ENCODE data around the gene FARSB. TPM values are rescaled to one million over a fixed set of nuclear protein-coding genes. Genes with fewer than 3 reads are reported as not detected.

Gene FARSB
- polyA plus RNA-seq, 3 donors: 5.8 to 10.9 (median 8.4) TPM

- H3K9me3 Mint-ChIP-seq: peaks cover 0 to 2% (median 0%) of the 10 kb centered on the region in 7 donors
- Histone ChIP-seq H3K4me1 (ENCODE audit: control insufficient read depth in 1 of 2, insufficient read depth in 2 of 2, low read length in 2 of 2) (peaks cover 9 to 13% of the 10 kb centered on the region in 2 donors), H3K36me3 (replicated peaks in 1 of 2; ENCODE audit: control insufficient read depth in 1 of 2, insufficient read depth in 2 of 2, low read length in 2 of 2) (peaks cover 64 to 95% of the 10 kb centered on the region in 2 donors), H3K27me3 (ENCODE audit: control insufficient read depth in 2 of 2, insufficient read depth in 2 of 2, low read length in 2 of 2) (no peaks in the 10 kb centered on the region), H3K79me2 (ENCODE audit: insufficient read depth, low read length) (no peaks in the 10 kb centered on the region), H3K9me3 (replicated peaks in 1 of 2; ENCODE audit: control insufficient read depth in 1 of 2, insufficient read depth in 1 of 2, low read length in 2 of 2) (no peaks in the 10 kb centered on the region), H2AFZ (ENCODE audit: insufficient read depth, low read depth, low read length, poor library complexity, severe bottlenecking) (no peak overlapping the region), H3K27ac (ENCODE audit: low read depth in 1 of 2, low read length in 2 of 2) (no peak overlapping the region), H3K4me2 (replicated peaks; ENCODE audit: extremely low read depth, low read length, poor library complexity, severe bottlenecking) (no peak overlapping the region), H3K4me3 (replicated peaks in 1 of 3; ENCODE audit: low read depth in 2 of 3, low read length in 3 of 3) (no peak overlapping the region), H4K20me1 (ENCODE audit: insufficient read depth, low read length) (no peaks in the 10 kb centered on the region), H3K9ac (ENCODE audit: insufficient read depth, low read length, poor library complexity, severe bottlenecking) (no peak overlapping the region)
- H3K27me3 Mint-ChIP-seq (ENCODE audit: low read depth in 3 of 3): no peaks in the 10 kb centered on the region
- no CpG with 5 or more reads among the region's 5 CpGs for WGBS (ENCODE audit: insufficient coverage)
- peaks cover 66 to 80% of the 10 kb centered on the region in 2 donors for H3K36me3 Mint-ChIP-seq
- intact Hi-C loops (cut with micrococcal nuclease): no loop called here
- no peak overlapping the region for H3K27ac Mint-ChIP-seq
- no peak for DNase-seq
- H3K4me1 Mint-ChIP-seq: peaks cover 8% of the 10 kb centered on the region
- TF ChIP-seq CTCF (IDR thresholded peaks at IDR 0.05): no peak
- no peak overlapping the region for H3K4me3 Mint-ChIP-seq
Observed at GRCh38 chr2:222627764-222628163, 28.1 kb downstream of the FARSB start.

GRCh38 chr2:222623756-222624309 is 32.1 kb downstream of the FARSB start:
- Histone ChIP-seq H3K4me2 (replicated peaks; ENCODE audit: extremely low read depth, low read length, poor library complexity, severe bottlenecking) (peak overlapping the region; percentile 41), H3K9me3 (replicated peaks in 1 of 2; ENCODE audit: control insufficient read depth in 1 of 2, insufficient read depth in 1 of 2, low read length in 2 of 2) (no peaks in the 10 kb centered on the region), H3K27ac (ENCODE audit: low read depth in 1 of 2, low read length in 2 of 2) (peak overlapping the region; percentile 36 to 87), H2AFZ (ENCODE audit: insufficient read depth, low read depth, low read length, poor library complexity, severe bottlenecking) (peak overlapping the region; percentile 30), H3K36me3 (replicated peaks in 1 of 2; ENCODE audit: control insufficient read depth in 1 of 2, insufficient read depth in 2 of 2, low read length in 2 of 2) (peaks cover 27 to 67% of the 10 kb centered on the region in 2 donors), H3K27me3 (ENCODE audit: control insufficient read depth in 2 of 2, insufficient read depth in 2 of 2, low read length in 2 of 2) (no peaks in the 10 kb centered on the region), H3K4me1 (ENCODE audit: control insufficient read depth in 1 of 2, insufficient read depth in 2 of 2, low read length in 2 of 2) (peaks cover 39 to 43% of the 10 kb centered on the region in 2 donors), H4K20me1 (ENCODE audit: insufficient read depth, low read length) (no peaks in the 10 kb centered on the region), H3K9ac (ENCODE audit: insufficient read depth, low read length, poor library complexity, severe bottlenecking) (peak overlapping the region; percentile 36), H3K4me3 (replicated peaks in 1 of 3; ENCODE audit: low read depth in 2 of 3, low read length in 3 of 3) (no peak overlapping the region), H3K79me2 (ENCODE audit: insufficient read depth, low read length) (no peaks in the 10 kb centered on the region)
- Mint-ChIP-seq H3K27me3 (ENCODE audit: low read depth in 3 of 3) (no peaks in the 10 kb centered on the region), H3K4me3 (no peak overlapping the region), H3K36me3 (peaks cover 50 to 62% of the 10 kb centered on the region in 2 donors), H3K9me3 (peaks cover 0 to 3% (median 0%) of the 10 kb centered on the region in 7 donors), H3K27ac (peak overlapping the region; percentile 81 to 94 (median 89)), H3K4me1 (peaks cover 34% of the 10 kb centered on the region)
- no peak for TF ChIP-seq CTCF (IDR thresholded peaks at IDR 0.05)
- no peak for DNase-seq
- 100% methylated on average over 2 of the region's 6 CpGs for WGBS (ENCODE audit: insufficient coverage)
- intact Hi-C loops (cut with micrococcal nuclease): no loop called here

Measured in CD14-positive monocyte (primary cell).